Measurements from ENCODE around the gene CEP170.
"Not testable (repeated sequence)": the region's sequence is repeated elsewhere in the genome, so short reads cannot be mapped to it uniquely, and the experiment has no call there.

CEP170 gene

GRCh38 chr1:243101551-243102050, 153.5 kb downstream of the CEP170 start:
- H3K79me2 ChIP-seq (ENCODE audit: control insufficient read depth, low read length); H3K4me3 ChIP-seq (ENCODE audit: low read length); H3K4me2 ChIP-seq (ENCODE audit: low read length); H3K9me3 ChIP-seq (ENCODE audit: control insufficient read depth, insufficient read depth, low read length); H4K20me1 ChIP-seq (ENCODE audit: control insufficient read depth, insufficient read depth, low read depth, low read length); H3K9me2 ChIP-seq (replicated peaks; ENCODE audit: control insufficient read depth, low read length); H3K36me3 ChIP-seq (ENCODE audit: control insufficient read depth, low read length); H3K27ac ChIP-seq (ENCODE audit: low read depth, low read length); H3F3A ChIP-seq (ENCODE audit: control insufficient read depth, insufficient read depth); H3K27me3 ChIP-seq (ENCODE audit: control insufficient read depth, low read length): not testable (repeated sequence)
- H3K4me1 ChIP-seq (ENCODE audit: control insufficient read depth, low read length) = peaks cover 16% of the 10 kb centered on the region

- H3K4me3 ChIP-seq (ENCODE audit: low read length); H3K9me2 ChIP-seq (replicated peaks; ENCODE audit: control insufficient read depth, low read length); H3K36me3 ChIP-seq (ENCODE audit: control insufficient read depth, low read length); H3K4me2 ChIP-seq (ENCODE audit: low read length); H3K9me3 ChIP-seq (ENCODE audit: control insufficient read depth, insufficient read depth, low read length); H4K20me1 ChIP-seq (ENCODE audit: control insufficient read depth, insufficient read depth, low read depth, low read length); H3K79me2 ChIP-seq (ENCODE audit: control insufficient read depth, low read length); H3K4me1 ChIP-seq (ENCODE audit: control insufficient read depth, low read length); H3K27me3 ChIP-seq (ENCODE audit: control insufficient read depth, low read length); H3K27ac ChIP-seq (ENCODE audit: low read depth, low read length); H3F3A ChIP-seq (ENCODE audit: control insufficient read depth, insufficient read depth): not testable (repeated sequence)
These were observed 167.7 kb downstream of the CEP170 start for GRCh38 chr1:243087368-243087767.

Data from DOHH2 (cell line).